OCI-LY7 (cell line): ENCODE data around the gene GPANK1.

Experiments used
- CTCF ChIP-seq: fragments of 200-600 bp; sonication (generic); conservative IDR thresholded peaks from 2 replicates; pipeline ENCODE4 v1.5.1; 2014; ENCODE audit warnings: mild to moderate bottlenecking, antibody characterized with exemption, low read length, moderate library complexity, mixed read lengths
- EZH2phosphoT487 ChIP-seq: fragments of 200-600 bp; sonication (generic); IDR thresholded peaks from 2 replicates; pipeline ENCODE4 v1.6.1; 2018; ENCODE audit warnings: low read depth, borderline replicate concordance, mild to moderate bottlenecking, mixed run types, antibody characterized with exemption, low read length, moderate library complexity, mixed read lengths

- TF ChIP-seq CTCF, result no peak
- TF ChIP-seq EZH2phosphoT487, result no peak
Observed at GRCh38 chr6:31663126-31663960, 1.5 kb downstream of the GPANK1 start.
